BJ (cell line): ENCODE results near the gene PYGL. TPM values are rescaled to one million over a fixed set of nuclear protein-coding genes. Genes with fewer than 3 reads are reported as not detected.
"Not testable (repeated sequence)": the region's sequence is repeated elsewhere in the genome, so short reads cannot be mapped to it uniquely, and the experiment has no call there.

Experiments
- CTCF ChIA-PET: fragments of 350-600 bp; formaldehyde crosslinking; extraction: SDS; loops from one replicate; lab custom pipeline; 2021; ENCODE audit warnings: antibody characterized with exemption, inconsistent platforms; lab: Yijun Ruan, JAX
- POLR2A ChIA-PET: fragments of 300-600 bp; sonication (Branson Sonifier 250); formaldehyde crosslinking; extraction: SDS; loops from one replicate; lab custom pipeline; 2021; ENCODE audit warnings: antibody characterized with exemption; lab: Charles Lee
- DNase-seq: peaks from one replicate; pipeline ENCODE4 v3.0.0-alpha.2; 2011; ENCODE audit warnings: low read depth
- H3K27me3 ChIP-seq: 2 replicates; pipeline ENCODE4 v1.6.0; 2011; ENCODE audit warnings: low read length; ENCODE audit not compliant: control insufficient read depth, insufficient read depth
- H3K36me3 ChIP-seq: 2 replicates; pipeline ENCODE4 v1.5.1; 2011; ENCODE audit warnings: low read length; ENCODE audit not compliant: control insufficient read depth, insufficient read depth
- H3K4me3 ChIP-seq: 2 replicates; pipeline ENCODE4 v1.5.1; 2011; ENCODE audit warnings: low read depth, mild to moderate bottlenecking, control low read depth, low read length
- polyA plus RNA-seq: library from polyadenylated mRNA; depleted of rRNA; stranded (reverse); fragments of >200 nt; gene quantifications from 2 replicates; pipeline ENCODE4 v1.2.3, GENCODE V29; 2011
- TF ChIP-seq, protein P1 (sequence below): IDR thresholded peaks from 2 replicates; pipeline ENCODE4 v1.5.1; 2011; ENCODE audit warnings: low read depth, mild to moderate bottlenecking, control low read depth, inconsistent platforms, low read length, moderate library complexity; ENCODE audit not compliant: insufficient read depth

Gene PYGL
- polyA plus RNA-seq, 1 experiment = 36.4 TPM

DNA sequence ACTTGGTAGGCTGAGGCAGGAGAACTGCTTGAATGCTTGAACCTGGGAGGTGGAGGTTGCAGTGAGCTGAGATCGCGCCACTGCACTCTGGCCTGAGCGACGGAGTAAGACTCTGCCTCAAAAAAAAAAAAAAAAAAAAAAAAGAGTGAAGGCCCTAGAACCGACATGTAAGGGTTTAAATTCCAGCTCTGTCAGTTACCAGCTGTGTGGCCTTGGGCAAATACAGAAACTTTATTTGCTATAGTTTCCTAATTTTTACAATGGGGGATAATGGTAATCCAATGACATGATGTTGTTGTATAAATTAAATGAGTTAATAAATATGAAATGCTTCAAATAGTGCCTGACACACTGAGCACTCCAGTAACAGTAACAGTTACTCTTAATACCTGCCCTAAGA, 19.6 kb upstream of the PYGL start:
- TF ChIP-seq, protein P1, sequence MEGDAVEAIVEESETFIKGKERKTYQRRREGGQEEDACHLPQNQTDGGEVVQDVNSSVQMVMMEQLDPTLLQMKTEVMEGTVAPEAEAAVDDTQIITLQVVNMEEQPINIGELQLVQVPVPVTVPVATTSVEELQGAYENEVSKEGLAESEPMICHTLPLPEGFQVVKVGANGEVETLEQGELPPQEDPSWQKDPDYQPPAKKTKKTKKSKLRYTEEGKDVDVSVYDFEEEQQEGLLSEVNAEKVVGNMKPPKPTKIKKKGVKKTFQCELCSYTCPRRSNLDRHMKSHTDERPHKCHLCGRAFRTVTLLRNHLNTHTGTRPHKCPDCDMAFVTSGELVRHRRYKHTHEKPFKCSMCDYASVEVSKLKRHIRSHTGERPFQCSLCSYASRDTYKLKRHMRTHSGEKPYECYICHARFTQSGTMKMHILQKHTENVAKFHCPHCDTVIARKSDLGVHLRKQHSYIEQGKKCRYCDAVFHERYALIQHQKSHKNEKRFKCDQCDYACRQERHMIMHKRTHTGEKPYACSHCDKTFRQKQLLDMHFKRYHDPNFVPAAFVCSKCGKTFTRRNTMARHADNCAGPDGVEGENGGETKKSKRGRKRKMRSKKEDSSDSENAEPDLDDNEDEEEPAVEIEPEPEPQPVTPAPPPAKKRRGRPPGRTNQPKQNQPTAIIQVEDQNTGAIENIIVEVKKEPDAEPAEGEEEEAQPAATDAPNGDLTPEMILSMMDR = no peak
- Histone ChIP-seq H3K27me3 (no peaks in the 10 kb centered on the region), H3K4me3 (no peak overlapping the region), H3K36me3 (no peaks in the 10 kb centered on the region)
- POLR2A ChIA-PET = no interaction called here
- no peak for DNase-seq
- CTCF ChIA-PET = interaction anchor here (1.1 to 3.1 kb wide), 4 partner anchors 9 to 39 kb away, joined by 3 to 11 read pairs (median 4); no protein-coding TSS in a partner anchor

DNA sequence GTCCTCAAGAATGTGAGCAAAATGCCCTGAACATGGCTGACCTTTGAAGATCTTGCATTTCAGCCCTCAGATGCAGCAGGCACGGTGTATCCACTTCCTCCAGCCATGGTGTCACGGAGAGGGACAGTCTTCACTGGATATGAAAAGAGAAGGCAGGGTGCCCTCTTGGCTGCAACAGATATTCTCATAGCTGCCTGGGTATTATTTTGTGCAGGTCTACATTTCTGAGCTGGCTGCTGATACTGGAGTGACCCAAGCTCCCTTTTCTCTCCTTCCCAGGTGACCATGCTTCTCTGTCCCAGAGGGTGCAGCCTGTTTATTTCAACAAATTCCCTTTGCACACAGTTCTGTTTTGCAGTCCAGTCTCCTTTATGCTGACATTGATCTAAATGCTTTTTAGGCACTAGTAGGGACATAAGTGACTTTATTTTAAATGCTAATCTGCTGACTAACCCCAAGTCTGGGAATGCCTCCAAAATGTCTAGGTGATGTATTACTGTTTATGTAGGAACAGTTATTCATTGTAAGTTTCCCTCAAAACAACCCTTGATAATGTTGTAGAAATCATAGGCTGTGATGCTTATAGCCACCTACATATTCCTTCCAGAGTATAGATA, 17.4 kb upstream of the PYGL start:
- H3K27me3 ChIP-seq = no peaks in the 10 kb centered on the region
- TF ChIP-seq, protein P1 = no peak
- no peak overlapping the region for H3K4me3 ChIP-seq
- POLR2A ChIA-PET = interaction anchor here (0.6 kb wide), 1 partner anchor 690 kb away, joined by 5 read pairs; the partner anchor contains the start of gene FRMD6
- CTCF ChIA-PET = no interaction called here
- no peaks in the 10 kb centered on the region for H3K36me3 ChIP-seq
- DNase-seq = peak; percentile 92

DNA sequence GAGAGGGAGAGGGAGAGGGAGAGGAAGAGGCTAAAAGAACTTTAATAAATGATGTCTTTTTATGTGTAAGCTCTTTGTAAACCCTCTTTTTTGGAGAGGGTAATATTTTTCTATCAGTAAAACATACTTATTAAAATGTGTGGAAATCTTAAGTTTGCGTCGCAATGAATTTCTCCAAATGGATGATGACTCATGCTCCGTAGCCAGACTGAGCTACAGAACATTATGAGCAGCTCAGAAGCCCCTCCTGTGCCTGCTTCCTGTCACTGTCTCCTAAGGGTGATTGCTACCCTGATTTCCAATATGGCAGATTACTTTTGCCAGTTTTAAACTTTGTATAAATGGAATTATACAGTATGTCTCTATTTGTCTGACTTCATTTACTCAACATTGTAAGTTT, 13.0 kb upstream of the PYGL start:
- no peaks in the 10 kb centered on the region for H3K36me3 ChIP-seq
- TF ChIP-seq, protein P1 = no peak
- CTCF ChIA-PET = interaction anchor here (0.6 to 0.7 kb wide), 2 partner anchors 51 to 820 kb away, joined by 3 read pairs; no protein-coding TSS in a partner anchor
- H3K4me3 ChIP-seq = no peak overlapping the region
- H3K27me3 ChIP-seq = no peaks in the 10 kb centered on the region
- POLR2A ChIA-PET = interaction anchor here (0.8 kb wide), 1 partner anchor 150 kb away, joined by 3 read pairs; no protein-coding TSS in a partner anchor
- DNase-seq = no peak

DNA sequence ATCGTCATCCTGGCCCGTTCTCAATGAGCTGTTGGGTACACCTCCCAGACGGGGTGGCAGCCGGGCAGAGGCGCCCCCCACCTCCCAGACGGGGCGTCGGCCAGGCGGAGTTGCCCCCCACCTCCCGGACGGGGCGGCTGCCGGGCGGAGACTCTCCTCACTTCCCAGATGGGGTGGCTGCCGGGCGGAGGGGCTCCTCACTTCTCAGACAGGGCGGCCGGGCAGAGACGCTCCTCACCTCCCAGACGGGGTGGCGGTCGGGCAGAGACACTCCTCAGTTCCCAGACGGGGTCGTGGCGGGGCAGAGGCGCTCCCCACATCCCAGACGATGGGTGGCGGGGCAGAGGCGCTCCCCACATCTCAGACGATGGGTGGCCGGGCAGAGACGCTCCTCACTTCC, 12.1 kb upstream of the PYGL start:
- POLR2A ChIA-PET, H3K27me3 ChIP-seq, H3K4me3 ChIP-seq, H3K36me3 ChIP-seq, DNase-seq: not testable (repeated sequence)
- CTCF ChIA-PET = interaction anchor here (0.7 to 3.4 kb wide), 3 partner anchors 50 to 284 kb away, joined by 3 to 10 read pairs (median 5); partner anchors contain the start of gene TMX1

DNA sequence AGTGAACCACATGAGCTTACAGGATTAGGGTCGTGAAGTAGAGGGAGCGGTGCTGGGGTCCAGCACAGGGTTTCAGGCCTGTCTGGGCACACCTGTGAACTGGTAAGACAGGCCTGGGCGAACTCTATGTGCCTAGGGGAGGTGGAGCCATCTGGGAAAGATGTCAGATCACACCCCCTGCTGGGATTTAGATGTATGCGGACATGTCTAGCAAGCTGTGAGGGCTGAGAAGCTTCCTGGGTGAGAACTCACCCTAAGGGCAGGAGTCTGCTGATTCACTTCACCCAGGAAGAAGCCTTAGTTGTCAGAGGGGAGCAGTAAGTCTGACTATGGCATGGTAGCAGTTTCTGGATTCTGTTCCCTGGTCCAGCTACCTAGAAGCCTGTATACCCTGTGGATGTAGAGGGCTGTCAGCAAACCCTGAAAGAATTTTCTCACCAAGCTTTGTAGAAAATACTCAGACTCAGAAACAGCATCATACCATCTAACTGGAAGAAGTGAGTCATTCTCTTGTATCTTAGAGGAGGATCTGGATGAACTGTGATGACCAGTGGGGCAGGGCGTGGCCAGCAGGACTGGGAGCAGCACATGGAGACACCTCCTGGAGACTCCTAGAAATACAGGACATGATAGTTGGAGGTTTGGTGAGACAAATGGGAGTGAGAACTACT, 11.2 kb upstream of the PYGL start:
- CTCF ChIA-PET = interaction anchor here (0.5 to 3.4 kb wide), 12 partner anchors 9 to 285 kb away, joined by 3 to 21 read pairs (median 4); partner anchors contain the start of genes PYGL and TMX1
- TF ChIP-seq, protein P1 = peak; percentile 73
- DNase-seq = peak; percentile 80
- H3K27me3 ChIP-seq = no peaks in the 10 kb centered on the region
- no peaks in the 10 kb centered on the region for H3K36me3 ChIP-seq
- POLR2A ChIA-PET = no interaction called here
- H3K4me3 ChIP-seq = no peak overlapping the region
